Progenitor cell of endocrine pancreas (in vitro differentiated cells): ENCODE results near the gene MGRN1. TPM values are rescaled to one million over a fixed set of nuclear protein-coding genes. Genes with fewer than 3 reads are reported as not detected.

Experiments used
- DNase-seq: peaks from one replicate; pipeline ENCODE4 v3.0.0; 2021; ENCODE audit warnings: low spot score; ENCODE audit not compliant: unreplicated experiment
- H3K27ac Mint-ChIP-seq: 2 replicates; pipeline ENCODE4 v1.8.0; 2021; ENCODE audit warnings: mild to moderate bottlenecking, moderate library complexity, mixed read lengths
- H3K27me3 Mint-ChIP-seq: 2 replicates; pipeline ENCODE4 v1.8.0; 2021; ENCODE audit warnings: mixed read lengths
- H3K36me3 Mint-ChIP-seq: 2 replicates; pipeline ENCODE4 v1.8.0; 2022; ENCODE audit warnings: mixed read lengths; ENCODE audit not compliant: insufficient read depth
- H3K4me1 Mint-ChIP-seq: 2 replicates; pipeline ENCODE4 v1.8.0; 2021; ENCODE audit warnings: low read depth, mixed read lengths
- H3K4me3 Mint-ChIP-seq: 2 replicates; pipeline ENCODE4 v1.8.0; 2021; ENCODE audit warnings: low read depth, mild to moderate bottlenecking, moderate library complexity, mixed read lengths
- H3K9me3 Mint-ChIP-seq: 2 replicates; pipeline ENCODE4 v1.8.0; 2021; ENCODE audit warnings: low read depth, mixed read lengths
- total RNA-seq: library from RNA; stranded (reverse); gene quantifications from 2 replicates; pipeline ENCODE4 v1.2.1, GENCODE V29; 2021
- TF ChIP-seq, protein P1 (sequence below): fragments of 200-600 bp; sonication (generic); IDR thresholded peaks from one replicate; pipeline ENCODE4 v1.5.0; 2021; ENCODE audit warnings: antibody characterized with exemption, mild to moderate bottlenecking; ENCODE audit not compliant: unreplicated experiment

MGRN1 gene
- total RNA-seq, 1 donor from 2014 or later: 104 TPM

- TF ChIP-seq, protein P1, sequence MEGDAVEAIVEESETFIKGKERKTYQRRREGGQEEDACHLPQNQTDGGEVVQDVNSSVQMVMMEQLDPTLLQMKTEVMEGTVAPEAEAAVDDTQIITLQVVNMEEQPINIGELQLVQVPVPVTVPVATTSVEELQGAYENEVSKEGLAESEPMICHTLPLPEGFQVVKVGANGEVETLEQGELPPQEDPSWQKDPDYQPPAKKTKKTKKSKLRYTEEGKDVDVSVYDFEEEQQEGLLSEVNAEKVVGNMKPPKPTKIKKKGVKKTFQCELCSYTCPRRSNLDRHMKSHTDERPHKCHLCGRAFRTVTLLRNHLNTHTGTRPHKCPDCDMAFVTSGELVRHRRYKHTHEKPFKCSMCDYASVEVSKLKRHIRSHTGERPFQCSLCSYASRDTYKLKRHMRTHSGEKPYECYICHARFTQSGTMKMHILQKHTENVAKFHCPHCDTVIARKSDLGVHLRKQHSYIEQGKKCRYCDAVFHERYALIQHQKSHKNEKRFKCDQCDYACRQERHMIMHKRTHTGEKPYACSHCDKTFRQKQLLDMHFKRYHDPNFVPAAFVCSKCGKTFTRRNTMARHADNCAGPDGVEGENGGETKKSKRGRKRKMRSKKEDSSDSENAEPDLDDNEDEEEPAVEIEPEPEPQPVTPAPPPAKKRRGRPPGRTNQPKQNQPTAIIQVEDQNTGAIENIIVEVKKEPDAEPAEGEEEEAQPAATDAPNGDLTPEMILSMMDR: no peak
- peaks cover 5% of the 10 kb centered on the region for H3K9me3 Mint-ChIP-seq
- H3K27me3 Mint-ChIP-seq: no peaks in the 10 kb centered on the region
- DNase-seq: no peak
- no peak overlapping the region for H3K27ac Mint-ChIP-seq
- H3K4me3 Mint-ChIP-seq: peak overlapping the region; percentile 98
- peaks cover 13% of the 10 kb centered on the region for H3K36me3 Mint-ChIP-seq
- peaks cover 17% of the 10 kb centered on the region for H3K4me1 Mint-ChIP-seq
Observed at GRCh38 chr16:4626396-4626795, 1.8 kb downstream of the MGRN1 start.

GRCh38 chr16:4628283-4628682 lies 3.7 kb downstream of the MGRN1 start:
- H3K36me3 Mint-ChIP-seq: peaks cover 18% of the 10 kb centered on the region
- H3K4me3 Mint-ChIP-seq: no peak overlapping the region

GRCh38 chr16:4631444-4631843 lies 6.8 kb downstream of the MGRN1 start:
- Mint-ChIP-seq H3K4me1 (peaks cover 5% of the 10 kb centered on the region), H3K27ac (no peak overlapping the region), H3K9me3 (peaks cover 6% of the 10 kb centered on the region), H3K36me3 (peaks cover 20% of the 10 kb centered on the region), H3K27me3 (no peaks in the 10 kb centered on the region), H3K4me3 (no peak overlapping the region)
- DNase-seq: no peak
- TF ChIP-seq, protein P1: no peak

More at GRCh38 chr16:4628283-4628682, 3.7 kb downstream of the MGRN1 start:
- DNase-seq: no peak
- no peaks in the 10 kb centered on the region for H3K27me3 Mint-ChIP-seq
- peak overlapping the region; percentile 37 for H3K27ac Mint-ChIP-seq
- H3K9me3 Mint-ChIP-seq: peaks cover 6% of the 10 kb centered on the region
- TF ChIP-seq, protein P1: no peak
- peaks cover 16% of the 10 kb centered on the region for H3K4me1 Mint-ChIP-seq

- Mint-ChIP-seq H3K4me3 (no peak overlapping the region), H3K9me3 (peaks cover 6% of the 10 kb centered on the region), H3K4me1 (no peaks in the 10 kb centered on the region), H3K36me3 (peaks cover 19% of the 10 kb centered on the region), H3K27ac (no peak overlapping the region), H3K27me3 (no peaks in the 10 kb centered on the region)
- TF ChIP-seq, protein P1: no peak
- DNase-seq: no peak
Observed at GRCh38 chr16:4633910-4634635, 9.4 kb downstream of the MGRN1 start.

- no peak overlapping the region for H3K27ac Mint-ChIP-seq
Observed at GRCh38 chr16:4634768-4635167, 10.1 kb downstream of the MGRN1 start.

More at GRCh38 chr16:4634768-4635167, 10.1 kb downstream of the MGRN1 start:
- no peak overlapping the region for H3K4me3 Mint-ChIP-seq
- H3K36me3 Mint-ChIP-seq: peaks cover 15% of the 10 kb centered on the region
- DNase-seq: no peak
- H3K27me3 Mint-ChIP-seq: no peaks in the 10 kb centered on the region
- H3K9me3 Mint-ChIP-seq: peaks cover 6% of the 10 kb centered on the region
- TF ChIP-seq, protein P1: no peak
- H3K4me1 Mint-ChIP-seq: no peaks in the 10 kb centered on the region
